ENCODE measurements around the gene PUM1. TPM values are rescaled to one million over a fixed set of nuclear protein-coding genes. Genes with fewer than 3 reads are reported as not detected.

The PUM1 gene
- total RNA-seq, 1 experiment from 2014 or later = 109 TPM

GRCh38 chr1:31072304-31072746 is 6.8 kb upstream of the PUM1 start:
- Histone ChIP-seq H3K4me1 (ENCODE audit: control insufficient read depth, insufficient read depth, low read length) (no peaks in the 10 kb centered on the region), H3K27ac (ENCODE audit: low read length) (no peak overlapping the region), H3K9me3 (ENCODE audit: control insufficient read depth, insufficient read depth, low read depth, low read length) (no peaks in the 10 kb centered on the region), H3K36me3 (ENCODE audit: control insufficient read depth, insufficient read depth, low read length) (no peaks in the 10 kb centered on the region), H3K4me3 (ENCODE audit: low read depth in 2 of 2, low read length in 2 of 2) (no peak overlapping the region), H3K27me3 (ENCODE audit: control insufficient read depth, insufficient read depth, low read length) (no peaks in the 10 kb centered on the region)
- DNase-seq (ENCODE audit: low read depth, low spot score) (no peak), ATAC-seq (no peak)
- in situ Hi-C loops (cut with HindIII; ENCODE audit: low pct_unique_long_range_greater_than_20kb, low sequenced_read_pairs) = no loop called here
- POLR2A ChIA-PET = no interaction called here
- no TSS peak for BruUV-seq (replicated peaks)
- intact Hi-C loops (cut with micrococcal nuclease; ENCODE audit: unreplicated experiment) = no loop called here
- TF ChIP-seq TCF7L2 (IDR thresholded peaks at IDR 0.05; ENCODE audit: low read depth, low read length) = no peak
- TF ChIP-seq REST (IDR thresholded peaks at IDR 0.05; ENCODE audit: insufficient read depth in 1 of 2, low read depth in 2 of 2, low read length in 1 of 2) = no peak
- TF ChIP-seq CTCF (IDR thresholded peaks at IDR 0.05) = no peak
- TF ChIP-seq POLR2AphosphoS5 (IDR thresholded peaks at IDR 0.05; ENCODE audit: low read depth, low read length) = no peak
- no peak for TF ChIP-seq SIN3A (IDR thresholded peaks at IDR 0.05; ENCODE audit: borderline replicate concordance, insufficient read depth, low read depth, low read length)
- CTCF ChIA-PET = no interaction called here

GRCh38 chr1:31069392-31069791 is 3.9 kb upstream of the PUM1 start:
- ChIA-PET POLR2A (interaction anchor here (0.6 kb wide), 2 partner anchors 32 to 492 kb away, joined by 5 read pairs; no protein-coding TSS in a partner anchor), CTCF (no interaction called here)
- TF ChIP-seq CTCF (IDR thresholded peaks at IDR 0.05) (no peak), REST (IDR thresholded peaks at IDR 0.05; ENCODE audit: insufficient read depth in 1 of 2, low read depth in 2 of 2, low read length in 1 of 2) (no peak), TCF7L2 (IDR thresholded peaks at IDR 0.05; ENCODE audit: low read depth, low read length) (no peak), SIN3A (IDR thresholded peaks at IDR 0.05; ENCODE audit: borderline replicate concordance, insufficient read depth, low read depth, low read length) (no peak), POLR2AphosphoS5 (IDR thresholded peaks at IDR 0.05; ENCODE audit: low read depth, low read length) (no peak)
- no peaks in the 10 kb centered on the region for H3K9me3 ChIP-seq (ENCODE audit: control insufficient read depth, insufficient read depth, low read depth, low read length)
- in situ Hi-C loops (cut with HindIII; ENCODE audit: low pct_unique_long_range_greater_than_20kb, low sequenced_read_pairs) (no loop called here), intact Hi-C loops (cut with micrococcal nuclease; ENCODE audit: unreplicated experiment) (no loop called here)
- H3K36me3 ChIP-seq (ENCODE audit: control insufficient read depth, insufficient read depth, low read length) = peaks cover 8% of the 10 kb centered on the region; the same call in 1 of the 2 replicates
- H3K4me1 ChIP-seq (ENCODE audit: control insufficient read depth, insufficient read depth, low read length) = no peaks in the 10 kb centered on the region
- no TSS peak for BruUV-seq (replicated peaks)
- H3K27ac ChIP-seq (ENCODE audit: low read length) = no peak overlapping the region
- H3K4me3 ChIP-seq (ENCODE audit: low read depth in 2 of 2, low read length in 2 of 2) = no peak overlapping the region
- ATAC-seq = no peak
- no peaks in the 10 kb centered on the region for H3K27me3 ChIP-seq (ENCODE audit: control insufficient read depth, insufficient read depth, low read length)
- no peak for DNase-seq (ENCODE audit: low read depth, low spot score)

Measured in Panc1 (cell line).